ENCODE data around the gene SLC9A9.

- TF ChIP-seq POLR2AphosphoS5 (IDR thresholded peaks at IDR 0.05; ENCODE audit: low read depth, low read length), result no peak
- TF ChIP-seq FOXJ3 (CRISPR knock-in tag; IDR thresholded peaks at IDR 0.05), result no peak
- TF ChIP-seq FOSL2 (IDR thresholded peaks at IDR 0.05; ENCODE audit: borderline replicate concordance, low read depth), result no peak
- no peak for TF ChIP-seq TCF12 (IDR thresholded peaks at IDR 0.05)
- no peak for TF ChIP-seq GABPA (IDR thresholded peaks at IDR 0.05; ENCODE audit: low read depth)
- no peak for TF ChIP-seq RFX5 (IDR thresholded peaks at IDR 0.05; ENCODE audit: low read length)
- no peak for TF ChIP-seq CTCF (IDR thresholded peaks at IDR 0.05)
- no peak for TF ChIP-seq EZH2phosphoT487 (IDR thresholded peaks at IDR 0.05; ENCODE audit: borderline replicate concordance, low read depth)
- no peak for TF ChIP-seq SMC3 (IDR thresholded peaks at IDR 0.05; ENCODE audit: low read depth, low read length)
- no peak for TF ChIP-seq RAD21 (IDR thresholded peaks at IDR 0.05; ENCODE audit: low read length)
- TF ChIP-seq RCOR1 (IDR thresholded peaks at IDR 0.05; ENCODE audit: low read length), result no peak
- TF ChIP-seq GATA2 (CRISPR knock-in tag; IDR thresholded peaks at IDR 0.05), result no peak
- TF ChIP-seq, protein P1, sequence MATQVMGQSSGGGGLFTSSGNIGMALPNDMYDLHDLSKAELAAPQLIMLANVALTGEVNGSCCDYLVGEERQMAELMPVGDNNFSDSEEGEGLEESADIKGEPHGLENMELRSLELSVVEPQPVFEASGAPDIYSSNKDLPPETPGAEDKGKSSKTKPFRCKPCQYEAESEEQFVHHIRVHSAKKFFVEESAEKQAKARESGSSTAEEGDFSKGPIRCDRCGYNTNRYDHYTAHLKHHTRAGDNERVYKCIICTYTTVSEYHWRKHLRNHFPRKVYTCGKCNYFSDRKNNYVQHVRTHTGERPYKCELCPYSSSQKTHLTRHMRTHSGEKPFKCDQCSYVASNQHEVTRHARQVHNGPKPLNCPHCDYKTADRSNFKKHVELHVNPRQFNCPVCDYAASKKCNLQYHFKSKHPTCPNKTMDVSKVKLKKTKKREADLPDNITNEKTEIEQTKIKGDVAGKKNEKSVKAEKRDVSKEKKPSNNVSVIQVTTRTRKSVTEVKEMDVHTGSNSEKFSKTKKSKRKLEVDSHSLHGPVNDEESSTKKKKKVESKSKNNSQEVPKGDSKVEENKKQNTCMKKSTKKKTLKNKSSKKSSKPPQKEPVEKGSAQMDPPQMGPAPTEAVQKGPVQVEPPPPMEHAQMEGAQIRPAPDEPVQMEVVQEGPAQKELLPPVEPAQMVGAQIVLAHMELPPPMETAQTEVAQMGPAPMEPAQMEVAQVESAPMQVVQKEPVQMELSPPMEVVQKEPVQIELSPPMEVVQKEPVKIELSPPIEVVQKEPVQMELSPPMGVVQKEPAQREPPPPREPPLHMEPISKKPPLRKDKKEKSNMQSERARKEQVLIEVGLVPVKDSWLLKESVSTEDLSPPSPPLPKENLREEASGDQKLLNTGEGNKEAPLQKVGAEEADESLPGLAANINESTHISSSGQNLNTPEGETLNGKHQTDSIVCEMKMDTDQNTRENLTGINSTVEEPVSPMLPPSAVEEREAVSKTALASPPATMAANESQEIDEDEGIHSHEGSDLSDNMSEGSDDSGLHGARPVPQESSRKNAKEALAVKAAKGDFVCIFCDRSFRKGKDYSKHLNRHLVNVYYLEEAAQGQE (IDR thresholded peaks at IDR 0.05; ENCODE audit: low read depth, low read length), result no peak
- no peak for TF ChIP-seq CHD2 (IDR thresholded peaks at IDR 0.05; ENCODE audit: low read length, partially characterized antibody)
Measured at GRCh38 chr3:143375698-143376097, 472.6 kb downstream of the SLC9A9 start.

Measured in SK-N-SH (cell line).